Loucy (cell line): ENCODE results near the gene ITSN1.

ENCODE experiments used
- H2AFZ ChIP-seq: fragments of 200-600 bp; sonication (generic); 2 replicates; pipeline ENCODE4 v1.6.0; 2016; ENCODE audit warnings: antibody characterized with exemption, mild to moderate bottlenecking, low read length, moderate library complexity
- H3F3A ChIP-seq: fragments of 200-600 bp; 2 replicates; pipeline ENCODE4 v1.6.0; 2016; ENCODE audit warnings: antibody characterized with exemption, low read depth, mild to moderate bottlenecking
- H3K27me3 ChIP-seq: fragments of 200-600 bp; sonication (generic); 2 replicates; pipeline ENCODE4 v1.6.1; 2014; ENCODE audit warnings: low read length, mild to moderate bottlenecking; ENCODE audit not compliant: insufficient read depth, poor library complexity, severe bottlenecking
- H3K36me3 ChIP-seq: fragments of 200-600 bp; sonication (generic); 2 replicates; pipeline ENCODE4 v1.6.1; 2016; ENCODE audit warnings: low read length; ENCODE audit not compliant: insufficient read depth
- H3K4me1 ChIP-seq: fragments of 200-600 bp; sonication (generic); 2 replicates; pipeline ENCODE4 v1.5.1; 2014; ENCODE audit warnings: low read length, mild to moderate bottlenecking; ENCODE audit not compliant: insufficient read depth, poor library complexity, severe bottlenecking
- H3K4me2 ChIP-seq: fragments of 200-600 bp; sonication (generic); 2 replicates; pipeline ENCODE4 v1.6.0; 2014; ENCODE audit warnings: antibody characterized with exemption, low read length, low read depth, mild to moderate bottlenecking; ENCODE audit not compliant: poor library complexity, severe bottlenecking
- H3K4me3 ChIP-seq: fragments of 200-600 bp; sonication (generic); 2 replicates; pipeline ENCODE4 v1.5.1; 2014; ENCODE audit warnings: low read length, mild to moderate bottlenecking, mixed read lengths; ENCODE audit not compliant: poor library complexity, severe bottlenecking
- H3K79me2 ChIP-seq: fragments of 200-600 bp; sonication (generic); 2 replicates; pipeline ENCODE4 v1.6.1; 2014; ENCODE audit warnings: low read length; ENCODE audit not compliant: insufficient read depth
- H3K9ac ChIP-seq: fragments of 200-600 bp; sonication (generic); 2 replicates; pipeline ENCODE4 v1.6.0; 2014; ENCODE audit warnings: mild to moderate bottlenecking, low read depth, low read length, moderate library complexity; ENCODE audit not compliant: poor library complexity, severe bottlenecking
- H3K9me2 ChIP-seq: fragments of 200-600 bp; sonication (generic); replicated peaks from 2 replicates; pipeline ENCODE4 v1.6.1; 2016; ENCODE audit warnings: low read depth, low read length, mixed read lengths
- H3K9me3 ChIP-seq: fragments of 200-600 bp; sonication (generic); 2 replicates; pipeline ENCODE4 v1.6.1; 2014; ENCODE audit warnings: mild to moderate bottlenecking, antibody characterized with exemption, low read length, low read depth; ENCODE audit not compliant: insufficient read depth
- H4K20me1 ChIP-seq: fragments of 200-600 bp; sonication (generic); 2 replicates; pipeline ENCODE4 v1.6.0; 2014; ENCODE audit warnings: antibody characterized with exemption, low read length, mild to moderate bottlenecking; ENCODE audit not compliant: insufficient read depth, poor library complexity, severe bottlenecking
- CTCF ChIP-seq: fragments of 200-600 bp; sonication (generic); conservative IDR thresholded peaks from 2 replicates; pipeline ENCODE4 v1.5.1; 2014; ENCODE audit warnings: mild to moderate bottlenecking, antibody characterized with exemption, low read length
- EZH2phosphoT487 ChIP-seq: fragments of 200-600 bp; IDR thresholded peaks from 2 replicates; pipeline ENCODE4 v1.6.1; 2018; ENCODE audit warnings: antibody characterized with exemption, mild to moderate bottlenecking, moderate library complexity, borderline replicate concordance

Gene ITSN1

DNA sequence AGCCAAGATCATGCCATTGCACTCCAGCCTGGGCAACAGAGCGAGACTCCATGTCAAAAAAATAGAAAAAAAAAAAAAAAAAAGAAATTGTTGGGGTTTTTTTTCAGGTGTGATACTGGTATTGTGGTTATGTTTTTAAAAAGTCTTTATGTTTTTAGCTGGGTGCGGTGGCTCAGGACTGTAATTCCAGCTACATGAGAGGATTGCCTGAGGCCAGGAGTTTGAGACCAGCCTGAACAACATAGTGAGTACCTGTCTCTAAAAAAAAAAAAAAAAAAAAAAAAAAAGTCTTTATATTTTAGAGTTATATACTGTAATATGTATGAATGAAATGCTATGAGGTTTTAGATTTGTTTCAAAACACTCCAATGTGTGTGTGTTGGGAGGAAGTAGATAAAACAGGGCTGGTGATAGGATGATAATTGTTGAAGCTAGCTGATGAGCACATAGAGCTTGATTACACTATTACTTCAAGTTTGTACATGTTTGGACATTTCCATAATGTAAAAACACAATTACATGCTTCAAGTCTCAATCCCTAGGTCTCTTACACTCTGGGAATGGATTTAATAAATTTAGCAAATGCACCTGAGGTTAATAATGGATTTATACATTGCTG lies 303.5 kb downstream of the ITSN1 start:
- Histone ChIP-seq H3K9me2 (no peaks in the 10 kb centered on the region), H3K4me3 (peak overlapping the region; percentile 13), H2AFZ (no peak overlapping the region), H3K4me1 (peaks cover 48% of the 10 kb centered on the region), H3F3A (peaks cover 16% of the 10 kb centered on the region), H3K36me3 (no peaks in the 10 kb centered on the region), H3K4me2 (peak overlapping the region; percentile 36), H4K20me1 (no peaks in the 10 kb centered on the region), H3K27me3 (no peaks in the 10 kb centered on the region), H3K9ac (peak overlapping the region; percentile 98), H3K79me2 (peaks cover 20% of the 10 kb centered on the region), H3K9me3 (no peaks in the 10 kb centered on the region; the same call in 1 of the 2 replicates)
- TF ChIP-seq EZH2phosphoT487, result no peak
- TF ChIP-seq CTCF, result no peak

- Histone ChIP-seq H2AFZ (no peak overlapping the region; the same call in 1 of the 2 replicates), H3K4me1 (peaks cover 59% of the 10 kb centered on the region), H3K79me2 (peaks cover 35% of the 10 kb centered on the region), H3K9me2 (no peaks in the 10 kb centered on the region), H3K4me3 (peak overlapping the region; percentile 75), H3K36me3 (peaks cover 3% of the 10 kb centered on the region; the same call in 1 of the 2 replicates), H3K27me3 (no peaks in the 10 kb centered on the region), H4K20me1 (no peaks in the 10 kb centered on the region), H3K9ac (peak overlapping the region; percentile 98), H3K4me2 (peak overlapping the region; percentile 92), H3K9me3 (no peaks in the 10 kb centered on the region; the same call in 1 of the 2 replicates), H3F3A (peaks cover 16% of the 10 kb centered on the region)
- TF ChIP-seq EZH2phosphoT487, result no peak
- no peak for TF ChIP-seq CTCF
Measured at GRCh38 chr21:33947451-33948095, 305.3 kb downstream of the ITSN1 start.

GRCh38 chr21:33948096-33948950 lies 306.0 kb downstream of the ITSN1 start:
- Histone ChIP-seq H3F3A (peaks cover 16% of the 10 kb centered on the region), H3K9me2 (no peaks in the 10 kb centered on the region), H2AFZ (peak overlapping the region; percentile 7; the same call in 1 of the 2 replicates), H3K4me3 (peak overlapping the region; percentile 75), H3K36me3 (peaks cover 8% of the 10 kb centered on the region; the same call in 1 of the 2 replicates), H3K9me3 (no peaks in the 10 kb centered on the region; the same call in 1 of the 2 replicates), H3K4me2 (peak overlapping the region; percentile 92), H3K4me1 (peaks cover 59% of the 10 kb centered on the region), H3K9ac (peak overlapping the region; percentile 98), H3K27me3 (no peaks in the 10 kb centered on the region), H3K79me2 (peaks cover 40% of the 10 kb centered on the region), H4K20me1 (no peaks in the 10 kb centered on the region)
- no peak for TF ChIP-seq EZH2phosphoT487
- no peak for TF ChIP-seq CTCF
